NOMO-1 (cell line): ENCODE results near the gene MFN2.
A peak's percentile ranks its signal among the peaks of the same experiment; 100 is the strongest.
"Not testable (repeated sequence)": the region's sequence is repeated elsewhere in the genome, so short reads cannot be mapped to it uniquely, and the experiment has no call there.

Experiments
- DNase-seq, 2 experiments: peaks; one replicate each; lab custom pipeline; 2025; ENCODE audit not compliant: unreplicated experiment in 2 of 2; lab: John Stamatoyannopoulos, UW

The MFN2 gene

DNA sequence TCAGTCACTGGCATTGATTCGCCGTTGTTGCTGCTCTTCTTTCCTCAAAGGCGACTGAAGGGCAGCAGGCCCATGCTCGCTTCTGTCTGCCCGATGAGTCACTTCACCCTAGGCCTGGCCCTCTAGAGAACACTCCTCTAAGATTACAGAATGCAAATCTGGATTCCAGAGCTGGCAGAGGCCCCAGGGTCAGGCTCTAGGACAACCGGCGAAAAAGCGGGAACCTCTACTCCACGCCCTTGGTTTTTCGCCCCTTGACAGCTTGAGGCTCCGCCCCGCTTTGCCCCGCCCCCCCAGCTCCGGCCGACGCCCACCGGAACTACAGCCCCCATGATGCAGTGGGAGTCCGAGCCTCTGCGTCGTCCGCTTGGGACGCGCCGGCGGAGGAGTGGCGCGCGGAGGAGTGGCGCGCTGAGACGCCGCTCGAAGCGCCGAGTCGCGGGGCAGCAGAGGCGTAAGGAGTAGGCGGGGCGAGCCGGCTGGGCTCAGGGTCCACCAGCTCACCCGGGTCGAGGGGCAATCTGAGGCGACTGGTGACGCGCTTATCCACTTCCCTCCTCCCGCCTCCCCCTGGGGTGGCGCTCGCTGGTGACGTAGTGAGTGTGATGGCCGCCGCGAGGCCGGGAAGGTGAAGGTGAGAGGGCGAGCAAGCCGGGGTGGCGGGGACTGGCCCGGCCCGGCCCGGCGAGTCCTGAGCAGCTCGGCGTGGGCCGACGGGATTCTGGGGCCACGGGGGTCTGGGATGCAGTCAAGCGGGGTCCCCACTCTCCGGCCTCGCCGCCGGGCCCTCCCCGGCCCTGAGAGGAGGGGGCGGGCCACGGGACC is at the start of gene MFN2:
Gene MFN2, plus strand, starts transcription at position 594 of the 825 bp plus-strand sequence. CDS start 8,725 bp downstream, outside the sequence.
- DNase-seq: peak; percentile 96 to 97

DNA sequence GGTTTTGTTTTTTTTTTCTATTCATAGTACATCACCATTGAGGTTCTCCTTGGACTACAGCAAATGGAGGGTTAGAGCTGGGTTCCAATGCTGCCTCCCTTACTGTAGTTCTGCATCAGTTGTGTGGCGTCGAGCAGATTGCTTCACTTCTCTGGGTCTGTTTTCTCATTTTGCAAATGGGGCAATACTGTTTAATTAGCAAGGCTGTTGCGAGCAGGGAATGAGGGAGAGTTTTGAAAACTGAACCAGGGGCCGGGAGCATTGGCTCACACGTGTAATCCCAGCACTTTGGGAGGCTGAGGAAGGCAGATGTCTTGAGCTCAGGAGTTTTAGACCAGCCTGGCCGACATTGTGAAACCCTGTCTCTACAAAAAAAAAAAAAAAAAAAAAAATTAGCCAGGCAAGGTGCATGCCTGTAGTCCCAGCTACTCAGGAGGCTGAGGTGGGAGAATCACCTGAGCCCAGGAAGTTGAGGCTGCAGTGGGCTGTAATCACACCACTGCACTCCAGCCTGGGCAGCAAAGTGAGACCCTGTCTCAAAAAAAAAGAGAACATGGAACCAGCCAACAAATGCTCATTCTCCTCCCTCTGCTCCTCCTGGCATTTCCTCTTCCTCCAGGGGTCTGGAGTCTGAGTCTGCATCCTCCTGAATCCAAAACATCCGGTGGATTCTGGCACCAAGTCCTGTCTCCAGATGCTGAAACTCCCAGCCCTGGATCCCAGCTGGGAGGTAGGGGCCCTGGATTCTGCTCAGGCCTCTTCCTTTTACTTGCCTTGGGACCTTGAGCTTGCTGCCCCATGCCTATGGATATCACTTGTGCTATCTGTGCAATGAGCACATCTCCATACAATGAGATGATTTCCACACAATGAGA is 49.4 kb upstream of the MFN2 start:
- no peak for DNase-seq

GRCh38 chr1:11931845-11932244 is 48.4 kb upstream of the MFN2 start:
- no peak for DNase-seq

- DNase-seq: peak; percentile 81 to 85
Measured at GRCh38 chr1:11934302-11935056, 45.8 kb upstream of the MFN2 start, which contains the start of gene PLOD1. PLOD1 (plus strand) TSS chr1:11934717; CDS start chr1:11934780, 63 bp downstream.

DNA sequence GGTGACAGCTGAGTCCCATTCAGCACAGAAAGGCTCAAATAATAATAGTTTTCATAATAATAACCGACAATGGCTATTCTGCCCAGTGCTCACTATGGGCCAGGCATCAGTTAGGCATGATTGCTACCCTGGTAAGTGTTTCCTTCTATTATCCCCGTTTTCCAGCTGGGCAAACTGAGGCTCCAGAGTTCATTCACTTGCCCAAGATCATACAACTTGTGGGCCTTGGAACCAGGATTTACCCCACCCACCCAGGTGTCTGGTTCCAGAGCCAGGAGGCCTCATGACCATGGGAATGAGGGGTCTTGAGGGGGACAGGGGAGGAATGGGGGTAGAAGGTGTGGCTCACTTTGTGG is 45.2 kb upstream of the MFN2 start:
- DNase-seq: no peak

DNA sequence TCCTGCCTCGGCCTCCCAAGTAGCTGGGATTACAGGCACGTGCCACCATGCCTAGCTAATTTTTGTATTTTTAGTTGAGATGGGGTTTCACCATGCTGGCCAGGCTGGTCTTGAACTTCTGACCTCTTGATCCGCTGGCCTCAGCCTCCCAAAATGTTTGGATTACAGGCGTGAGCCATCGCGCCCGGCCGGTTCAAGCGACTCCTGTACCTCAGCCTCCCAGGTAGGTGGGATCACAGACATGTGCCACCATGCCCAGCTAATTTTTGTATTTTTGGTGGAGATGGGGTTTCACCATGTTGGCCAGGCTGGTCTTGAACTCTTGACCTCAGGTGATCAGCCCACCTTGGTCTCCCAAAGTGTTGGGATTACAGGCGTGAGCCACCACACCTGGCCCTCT is 44.5 kb upstream of the MFN2 start:
- not testable (repeated sequence) for DNase-seq

DNA sequence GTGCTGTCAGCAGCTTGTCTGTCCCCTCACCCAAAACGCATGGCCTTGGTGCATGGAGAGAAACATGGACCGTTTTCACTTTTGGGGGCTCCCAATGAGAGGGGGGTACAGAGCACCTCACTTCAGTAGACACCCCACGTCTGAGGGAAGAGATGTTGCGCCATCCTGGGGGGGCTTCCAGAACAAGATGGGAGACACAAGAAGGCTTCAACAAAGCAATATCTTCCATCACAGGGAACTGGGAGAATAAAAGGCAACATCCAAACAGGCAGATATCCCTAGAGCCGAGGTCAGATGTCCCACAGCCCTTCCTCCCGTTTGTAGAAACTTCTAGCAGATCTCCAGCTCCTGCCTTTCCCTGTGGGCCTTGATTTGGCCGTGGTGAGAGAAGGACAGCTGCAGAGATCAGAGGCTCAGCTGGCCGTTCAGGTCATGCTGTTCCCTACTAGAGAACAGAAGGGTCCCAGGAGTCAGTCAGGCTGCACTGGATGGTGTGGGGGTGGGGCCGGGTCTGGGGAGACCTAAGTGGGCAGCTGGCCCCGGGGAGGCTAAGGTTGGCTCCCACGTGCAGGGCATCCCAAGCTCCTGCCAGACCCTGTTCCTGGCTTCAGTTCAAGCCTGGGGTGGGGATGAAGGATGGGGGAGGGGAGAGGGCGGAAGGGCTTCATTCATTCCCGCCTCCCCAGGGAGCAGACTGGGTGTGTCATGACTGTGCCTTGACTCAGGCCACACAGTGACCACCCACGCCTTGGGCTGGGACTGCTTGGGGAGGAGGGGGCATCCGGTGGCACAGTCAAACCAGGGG is 41.3 kb upstream of the MFN2 start:
- DNase-seq: no peak

GRCh38 chr1:11939794-11940193 is 40.5 kb upstream of the MFN2 start:
- not testable (repeated sequence) for DNase-seq

- DNase-seq: no peak
Measured at GRCh38 chr1:11940260-11940921, 39.9 kb upstream of the MFN2 start.

GRCh38 chr1:11942280-11942679 is 38.0 kb upstream of the MFN2 start:
- DNase-seq: no peak

DNA sequence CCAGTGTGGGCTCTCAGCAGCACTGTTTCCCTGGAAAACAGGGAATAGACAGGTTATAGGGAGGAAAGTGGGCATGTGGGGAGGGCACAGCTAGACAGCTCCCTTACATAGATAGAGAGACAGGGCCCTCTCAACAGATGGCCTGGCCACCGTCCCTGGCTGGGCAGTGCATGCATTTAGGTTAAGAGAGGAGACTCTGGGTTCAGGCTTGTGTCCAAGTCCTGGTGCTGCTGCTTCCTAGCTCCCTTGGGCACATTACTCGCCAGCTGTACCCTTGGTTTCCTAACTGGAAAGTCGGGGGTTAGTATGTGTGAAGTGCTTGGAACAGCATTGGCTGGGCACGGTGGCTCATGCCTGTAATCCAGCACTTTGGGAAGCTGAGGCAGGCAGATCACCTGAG is 36.6 kb upstream of the MFN2 start:
- no peak for DNase-seq

DNA sequence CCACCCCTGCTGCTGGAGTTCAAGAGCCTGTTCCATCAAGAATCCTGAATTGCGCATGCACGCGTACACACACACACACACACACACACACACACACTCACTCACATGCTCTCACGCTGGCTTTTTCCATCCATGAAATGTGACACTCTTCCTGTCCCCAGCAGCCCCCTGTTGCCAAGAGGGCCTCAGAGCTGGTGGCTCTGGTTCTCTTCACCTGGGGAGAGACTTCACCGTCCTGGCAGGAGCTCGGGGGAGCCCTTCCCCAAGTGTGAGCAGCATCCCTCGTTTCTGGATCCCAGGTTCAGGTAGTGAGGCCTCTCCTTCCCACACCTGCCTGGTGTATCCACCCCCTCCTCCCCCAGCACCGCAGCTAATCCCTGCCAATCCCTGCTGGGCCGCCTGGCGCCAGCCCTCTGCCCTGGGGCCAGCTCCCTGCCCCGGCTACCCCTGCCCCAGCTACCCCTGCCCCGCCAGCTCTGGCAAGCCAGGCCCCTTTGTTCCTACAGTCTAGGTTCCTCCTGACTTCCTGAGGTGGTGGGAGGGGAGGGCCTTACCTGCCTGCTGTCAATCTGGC is 35.8 kb upstream of the MFN2 start:
- no peak for DNase-seq

GRCh38 chr1:11946647-11947046 is 33.6 kb upstream of the MFN2 start:
- no peak for DNase-seq

DNA sequence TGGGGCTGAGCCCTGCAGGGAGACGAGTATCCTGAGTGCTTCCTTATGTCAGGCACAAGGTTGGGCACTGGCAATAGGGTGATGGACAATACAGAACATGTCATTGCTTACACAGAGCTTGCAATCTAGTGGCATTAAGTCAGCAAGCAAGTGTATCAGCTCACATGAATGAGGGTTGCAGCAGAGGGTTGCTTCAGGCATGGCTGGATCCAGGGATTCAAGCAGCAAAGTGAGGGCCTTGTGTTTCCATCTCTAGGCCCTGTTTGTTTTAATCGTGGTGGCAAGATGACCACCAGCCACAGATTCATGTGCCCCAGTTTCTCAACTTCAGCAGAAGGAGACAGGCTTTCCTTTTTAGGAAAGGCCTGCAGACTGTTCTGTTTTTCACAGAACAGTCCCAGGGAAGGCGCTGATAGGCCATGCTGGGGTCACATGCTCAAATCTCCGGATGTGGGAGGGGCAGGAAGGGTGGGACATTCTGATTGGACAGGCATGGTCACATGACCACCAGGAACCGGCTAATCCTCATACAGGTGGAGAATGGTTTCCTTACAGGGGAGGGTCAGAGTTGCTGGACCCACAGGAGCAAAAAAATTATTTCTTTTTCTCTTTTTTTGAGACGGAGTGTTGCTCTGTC is 31.3 kb upstream of the MFN2 start:
- no peak for DNase-seq

GRCh38 chr1:11951901-11952300 is 28.3 kb upstream of the MFN2 start:
- DNase-seq: no peak

DNA sequence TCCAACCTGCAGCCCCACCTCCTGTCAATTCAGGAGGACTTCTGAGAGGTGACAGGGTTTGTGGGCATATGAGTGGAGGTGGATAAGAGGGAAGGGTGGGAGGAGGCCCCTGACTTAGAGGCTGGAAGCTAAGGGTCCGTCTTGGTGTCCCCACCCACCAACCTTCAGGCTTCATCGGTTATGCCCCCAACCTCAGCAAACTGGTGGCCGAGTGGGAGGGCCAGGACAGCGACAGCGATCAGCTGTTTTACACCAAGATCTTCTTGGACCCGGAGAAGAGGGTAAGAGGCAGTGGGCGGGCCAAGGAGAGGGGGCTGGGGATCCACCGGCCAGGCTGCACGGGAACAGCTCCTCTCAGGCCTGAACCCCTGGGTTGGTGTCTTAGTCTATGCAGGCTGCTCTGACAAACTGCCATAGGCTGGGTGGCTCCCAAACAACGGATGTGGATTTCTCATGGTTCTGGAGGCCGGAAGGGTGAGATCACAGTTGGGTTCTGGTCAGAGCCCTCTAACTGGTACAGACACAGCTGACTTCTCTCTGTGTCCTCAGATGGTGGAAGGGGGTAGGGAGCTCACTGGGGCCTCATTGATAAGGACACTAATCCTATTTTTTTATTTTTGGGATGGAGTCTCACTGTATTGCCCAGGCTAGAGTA is 27.7 kb upstream of the MFN2 start:
- DNase-seq: no peak

GRCh38 chr1:11955221-11955620 is 25.0 kb upstream of the MFN2 start:
- DNase-seq: peak in 1 of 2 experiments; percentile 2

GRCh38 chr1:11957398-11957797 is 22.8 kb upstream of the MFN2 start:
- no peak for DNase-seq
